WTC11 (cell line): ENCODE results near the gene OR12D2.
"Not testable (repeated sequence)": the region's sequence is repeated elsewhere in the genome, so short reads cannot be mapped to it uniquely, and the experiment has no call there.

Experiments
- ARID4B ChIP-seq: sonication (generic); formaldehyde crosslinking; IDR thresholded peaks from 2 replicates; pipeline ENCODE4 v1.8.0; 2023; ENCODE audit warnings: missing genetic modification reagents, mild to moderate bottlenecking, borderline replicate concordance
- TF ChIP-seq, protein P1 (sequence below): sonication (generic); formaldehyde crosslinking; IDR thresholded peaks from 2 replicates; pipeline ENCODE4 v1.8.1; 2022; ENCODE audit warnings: low read depth, missing genetic modification reagents, borderline replicate concordance

- not testable (repeated sequence) for TF ChIP-seq ARID4B (CRISPR knock-in tag)
- TF ChIP-seq, protein P1, sequence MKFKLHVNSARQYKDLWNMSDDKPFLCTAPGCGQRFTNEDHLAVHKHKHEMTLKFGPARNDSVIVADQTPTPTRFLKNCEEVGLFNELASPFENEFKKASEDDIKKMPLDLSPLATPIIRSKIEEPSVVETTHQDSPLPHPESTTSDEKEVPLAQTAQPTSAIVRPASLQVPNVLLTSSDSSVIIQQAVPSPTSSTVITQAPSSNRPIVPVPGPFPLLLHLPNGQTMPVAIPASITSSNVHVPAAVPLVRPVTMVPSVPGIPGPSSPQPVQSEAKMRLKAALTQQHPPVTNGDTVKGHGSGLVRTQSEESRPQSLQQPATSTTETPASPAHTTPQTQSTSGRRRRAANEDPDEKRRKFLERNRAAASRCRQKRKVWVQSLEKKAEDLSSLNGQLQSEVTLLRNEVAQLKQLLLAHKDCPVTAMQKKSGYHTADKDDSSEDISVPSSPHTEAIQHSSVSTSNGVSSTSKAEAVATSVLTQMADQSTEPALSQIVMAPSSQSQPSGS (CRISPR knock-in tag) = not testable (repeated sequence)
Measured at GRCh38 chr6:29349348-29349747, 46.1 kb upstream of the OR12D2 start.
